ENCODE results near the gene NFATC2.

- TF ChIP-seq CTCF (tag by site-specific recombination; IDR thresholded peaks at IDR 0.05) (no peak), TCF7L2 (IDR thresholded peaks at IDR 0.05; ENCODE audit: borderline replicate concordance, low read depth, low read length) (no peak), YY1 (tag by site-specific recombination; IDR thresholded peaks at IDR 0.05) (no peak), ZNF48 (tag by site-specific recombination; IDR thresholded peaks at IDR 0.05) (no peak), ZNF311 (tag by site-specific recombination; IDR thresholded peaks at IDR 0.05; ENCODE audit: borderline replicate concordance) (no peak), ZNF423 (tag by site-specific recombination; IDR thresholded peaks at IDR 0.05) (no peak), ZNF707 (tag by site-specific recombination; IDR thresholded peaks at IDR 0.05) (no peak), HOXA7 (CRISPR knock-in tag; IDR thresholded peaks at IDR 0.05; ENCODE audit: borderline replicate concordance) (no peak)
Measured at GRCh38 chr20:51353491-51353890, 189.0 kb downstream of the NFATC2 start.

Data from HEK293 (cell line).